ENCODE measurements around the gene PHKG1. TPM values are rescaled to one million over a fixed set of nuclear protein-coding genes. Genes with fewer than 3 reads are reported as not detected.
"Not testable (repeated sequence)": the region's sequence is repeated elsewhere in the genome, so short reads cannot be mapped to it uniquely, and the experiment has no call there.

The PHKG1 gene
- total RNA-seq, 1 experiment from 2014 or later, result not detected

- TF ChIP-seq CREB1 (CRISPR knock-in tag; IDR thresholded peaks at IDR 0.05) (no peak), SMAD4 (CRISPR knock-in tag; IDR thresholded peaks at IDR 0.05) (no peak), NFATC4 (CRISPR knock-in tag; IDR thresholded peaks at IDR 0.05) (0 out of 2 replicates have a peak, but pooled peaks have one; percentile 49)
- TF ChIP-seq, protein P1, sequence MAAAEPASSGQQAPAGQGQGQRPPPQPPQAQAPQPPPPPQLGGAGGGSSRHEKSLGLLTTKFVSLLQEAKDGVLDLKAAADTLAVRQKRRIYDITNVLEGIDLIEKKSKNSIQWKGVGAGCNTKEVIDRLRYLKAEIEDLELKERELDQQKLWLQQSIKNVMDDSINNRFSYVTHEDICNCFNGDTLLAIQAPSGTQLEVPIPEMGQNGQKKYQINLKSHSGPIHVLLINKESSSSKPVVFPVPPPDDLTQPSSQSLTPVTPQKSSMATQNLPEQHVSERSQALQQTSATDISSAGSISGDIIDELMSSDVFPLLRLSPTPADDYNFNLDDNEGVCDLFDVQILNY (CRISPR knock-in tag; IDR thresholded peaks at IDR 0.05), result peak; percentile 93
- TF ChIP-seq, protein P2, sequence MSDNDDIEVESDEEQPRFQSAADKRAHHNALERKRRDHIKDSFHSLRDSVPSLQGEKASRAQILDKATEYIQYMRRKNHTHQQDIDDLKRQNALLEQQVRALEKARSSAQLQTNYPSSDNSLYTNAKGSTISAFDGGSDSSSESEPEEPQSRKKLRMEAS (CRISPR knock-in tag; IDR thresholded peaks at IDR 0.05), result peak; percentile 87
These were observed 41.2 kb downstream of the PHKG1 start, which contains the start of the genes CCT6A and PSPH (continued) for GRCh38 chr7:56051339-56052191.

DNA sequence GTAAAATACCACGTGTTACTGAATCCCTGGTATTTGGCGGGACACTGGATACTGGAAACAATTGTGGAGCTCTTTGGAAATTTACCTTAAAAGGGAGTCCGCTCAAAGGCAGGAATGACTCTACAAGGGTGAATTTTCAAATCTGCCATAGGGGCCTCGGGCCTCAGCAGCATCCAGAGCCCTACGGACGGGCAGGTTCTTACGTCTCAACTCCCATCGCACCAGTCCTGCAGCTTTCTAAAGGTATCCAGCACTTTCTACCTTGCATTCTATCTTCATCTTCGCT, 41.8 kb downstream of the PHKG1 start:
- H3K27me3 Mint-ChIP-seq (ENCODE audit: low read depth), result no peaks in the 10 kb centered on the region
- POLR2A ChIA-PET, result interaction anchor here (0.6 to 2.5 kb wide), 13 partner anchors 10 to 903 kb away, joined by 3 to 49 read pairs (median 5); partner anchors contain the start of genes NIPSNAP2, PHKG1 and SUMF2
- CTCF ChIA-PET, result interaction anchor here (0.5 to 1.9 kb wide), 12 partner anchors 8 to 458 kb away, joined by 3 to 18 read pairs (median 4); partner anchors contain the start of genes NIPSNAP2 and SUMF2
- DNase-seq (ENCODE audit: low spot score) (no peak), ATAC-seq (peak; percentile 11)
- H3K4me1 Mint-ChIP-seq, result peaks cover 17% of the 10 kb centered on the region
- H3K9me3 Mint-ChIP-seq, result no peaks in the 10 kb centered on the region
- peak overlapping the region; percentile 96 for H3K4me3 Mint-ChIP-seq
- TF ChIP-seq ESRRA (CRISPR knock-in tag; IDR thresholded peaks at IDR 0.05; ENCODE audit: borderline replicate concordance), result peak; percentile 53; the same call in 1 of the 2 replicates
- no peak for TF ChIP-seq ATF6 (CRISPR knock-in tag; IDR thresholded peaks at IDR 0.05)
- H3K27ac Mint-ChIP-seq, result peak overlapping the region; percentile 99
- H3K36me3 Mint-ChIP-seq, result peaks cover 38% of the 10 kb centered on the region

DNA sequence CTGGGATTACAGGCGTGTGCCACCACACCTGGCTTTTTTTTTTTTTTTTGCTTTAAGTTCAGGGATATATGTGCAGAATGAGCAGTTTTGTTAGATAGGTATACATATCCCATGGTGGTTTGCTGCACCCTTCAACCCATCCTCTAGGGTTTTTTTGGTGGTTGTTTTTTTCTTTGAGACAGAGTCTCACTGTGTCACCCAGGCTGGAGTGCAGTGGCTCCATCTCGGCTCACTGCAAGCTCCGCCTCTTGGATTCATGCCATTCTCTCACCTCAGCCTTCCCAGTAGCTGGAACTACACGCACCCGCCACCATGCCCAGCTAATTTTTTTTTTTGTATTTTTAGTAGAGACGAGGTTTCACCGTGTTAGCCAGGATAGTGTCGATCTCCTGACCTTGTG, 44.0 kb downstream of the PHKG1 start:
- not testable (repeated sequence) for H3K27ac Mint-ChIP-seq; H3K27me3 Mint-ChIP-seq (ENCODE audit: low read depth); H3K9me3 Mint-ChIP-seq; H3K4me3 Mint-ChIP-seq; ATAC-seq
- H3K4me1 Mint-ChIP-seq, result peaks cover 14% of the 10 kb centered on the region
- peak; percentile 14 for DNase-seq (ENCODE audit: low spot score)
- H3K36me3 Mint-ChIP-seq, result peaks cover 19% of the 10 kb centered on the region
- ChIA-PET CTCF (interaction anchor here (0.8 kb wide), 1 partner anchor 15 kb away, joined by 5 read pairs; no protein-coding TSS in a partner anchor), POLR2A (interaction anchor here (1.0 kb wide), 1 partner anchor 15 kb away, joined by 3 read pairs; no protein-coding TSS in a partner anchor)

- POLR2A ChIA-PET, result interaction anchor here (1.0 kb wide), 1 partner anchor 14 kb away, joined by 3 read pairs; no protein-coding TSS in a partner anchor
- H3K27ac Mint-ChIP-seq, result no peak overlapping the region; the same call in none of the 2 replicates
These were observed 44.5 kb downstream of the PHKG1 start for GRCh38 chr7:56048245-56048644.

DNA sequence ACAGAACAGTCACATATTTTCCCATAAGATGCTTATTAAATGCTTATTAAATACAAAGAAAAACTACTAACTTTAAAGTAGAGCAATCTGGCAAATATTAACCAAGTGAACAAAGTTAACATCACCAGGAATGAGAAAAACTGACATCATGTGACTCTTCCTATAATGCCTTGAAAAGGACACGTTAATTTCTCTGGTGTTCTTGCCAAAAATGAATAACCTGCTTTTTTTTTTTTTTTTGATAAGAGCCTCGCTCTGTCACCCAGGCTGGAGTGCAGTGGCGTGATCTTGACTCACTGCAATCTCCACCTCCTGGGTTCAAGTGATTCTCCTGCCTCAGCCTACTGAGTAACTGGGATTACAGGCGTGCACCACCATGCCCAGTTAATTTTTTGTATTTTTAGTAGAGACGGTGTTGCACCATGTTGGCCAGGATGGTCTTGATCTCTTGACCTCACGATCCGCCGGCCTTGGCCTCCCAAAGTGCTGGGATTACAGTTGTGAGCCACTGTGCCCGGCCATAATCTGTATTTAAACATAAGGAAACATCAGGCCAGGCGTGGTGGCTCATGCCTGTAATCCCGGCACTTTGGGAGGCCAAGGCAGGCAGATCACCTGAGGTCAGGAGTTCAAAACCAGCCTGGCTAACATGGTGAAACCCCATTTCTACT, 45.2 kb downstream of the PHKG1 start:
- DNase-seq (ENCODE audit: low spot score); H3K4me3 Mint-ChIP-seq; ATAC-seq; POLR2A ChIA-PET; H3K9me3 Mint-ChIP-seq; H3K4me1 Mint-ChIP-seq; CTCF ChIA-PET; H3K27me3 Mint-ChIP-seq (ENCODE audit: low read depth); H3K27ac Mint-ChIP-seq: not testable (repeated sequence)
- peaks cover 14% of the 10 kb centered on the region for H3K36me3 Mint-ChIP-seq

More at GRCh38 chr7:56048245-56048644, 44.5 kb downstream of the PHKG1 start:
- Mint-ChIP-seq H3K9me3 (no peaks in the 10 kb centered on the region), H3K36me3 (peaks cover 14% of the 10 kb centered on the region), H3K4me3 (no peak overlapping the region), H3K27me3 (ENCODE audit: low read depth) (no peaks in the 10 kb centered on the region), H3K4me1 (peaks cover 10% of the 10 kb centered on the region)
- TF ChIP-seq ARID4B (CRISPR knock-in tag; IDR thresholded peaks at IDR 0.05; ENCODE audit: borderline replicate concordance) (no peak), MXD4 (CRISPR knock-in tag; IDR thresholded peaks at IDR 0.05; ENCODE audit: borderline replicate concordance) (no peak), PRRX2 (CRISPR knock-in tag; IDR thresholded peaks at IDR 0.05) (no peak), ATF1 (CRISPR knock-in tag; IDR thresholded peaks at IDR 0.05) (no peak)
- TF ChIP-seq, protein P2 (CRISPR knock-in tag; IDR thresholded peaks at IDR 0.05), result no peak
- ATAC-seq (no peak), DNase-seq (ENCODE audit: low spot score) (no peak)
- CTCF ChIA-PET, result interaction anchor here (0.8 kb wide), 1 partner anchor 14 kb away, joined by 5 read pairs; no protein-coding TSS in a partner anchor

Measured in WTC11 (cell line).